ENCODE results near the gene RNF225. TPM values are rescaled to one million over a fixed set of nuclear protein-coding genes. Genes with fewer than 3 reads are reported as not detected.

The RNF225 gene
- total and polyA plus RNA-seq, 2 donors (not counting 3 experiments of a cell fraction or from before 2014, with no cell fraction given) = 0.58 TPM; not detected in 1

DNA sequence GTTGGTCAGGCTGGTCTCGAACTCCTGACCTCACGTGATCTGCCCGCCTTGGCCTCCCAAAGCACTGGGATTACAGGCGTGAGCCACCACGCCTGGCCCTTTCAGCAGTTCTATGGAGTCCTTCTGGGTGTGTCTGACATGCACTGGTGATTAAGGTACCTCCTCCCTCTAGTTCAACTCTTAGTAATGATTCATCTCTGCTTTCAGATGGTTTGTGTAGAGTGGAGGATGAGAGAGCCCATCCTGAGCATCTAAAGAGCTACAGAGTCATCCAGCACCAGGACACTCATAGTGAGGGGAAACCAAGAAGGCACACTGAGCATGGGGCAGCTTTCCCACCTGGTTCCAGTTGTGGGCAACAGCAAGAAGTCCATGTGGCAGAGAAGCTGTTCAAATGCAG is 21.1 kb downstream of the RNF225 start:
- H3K4me2 ChIP-seq (ENCODE audit: insufficient read depth, low read length) = no peak overlapping the region
- no peak overlapping the region for H3K9ac ChIP-seq (replicated peaks; ENCODE audit: extremely low read depth, insufficient read depth, low read length)
- H4K20me1 ChIP-seq (replicated peaks; ENCODE audit: control insufficient read depth, extremely low read depth, insufficient read depth, low read length) = no peaks in the 10 kb centered on the region
- H3K9me3 ChIP-seq (replicated peaks; ENCODE audit: control insufficient read depth, insufficient read depth, low read length) = peaks cover 12% of the 10 kb centered on the region
- H3K79me2 ChIP-seq (ENCODE audit: control insufficient read depth, insufficient read depth, low read length) = no peaks in the 10 kb centered on the region
- intact Hi-C loops (cut with micrococcal nuclease) (no loop called here), dilution Hi-C loops (cut with MboI; ENCODE audit: extremely low pct_ligation_motif_present, low sequenced_read_pairs) (no loop called here)
- peaks cover 15 to 18% of the 10 kb centered on the region in 2 experiments for H3K36me3 ChIP-seq (ENCODE audit: control insufficient read depth in 2 of 2, extremely low read depth in 1 of 2, insufficient read depth in 2 of 2, low read length in 2 of 2)
- H3K9me1 ChIP-seq (replicated peaks; ENCODE audit: control insufficient read depth, extremely low read depth, insufficient read depth, low read length) = no peaks in the 10 kb centered on the region
- DNase-seq (ENCODE audit: low read depth, low spot score) (no peak), FAIRE-seq (no peak)
- H3K27me3 ChIP-seq (ENCODE audit: control insufficient read depth in 2 of 2, insufficient read depth in 2 of 2, low read length in 2 of 2) = no peaks in the 10 kb centered on the region
- ChIA-PET CTCF (interaction anchor here (1.0 kb wide), 1 partner anchor 8 kb away, joined by 4 read pairs; the partner anchor contains the start of gene ZNF584), POLR2A (no interaction called here)
- no peak overlapping the region for H3K27ac ChIP-seq (ENCODE audit: insufficient read depth, low read depth, low read length)
- no peaks in the 10 kb centered on the region for H3K4me1 ChIP-seq (ENCODE audit: control insufficient read depth, extremely low read depth, insufficient read depth, low read length)
- TF ChIP-seq, protein P1, sequence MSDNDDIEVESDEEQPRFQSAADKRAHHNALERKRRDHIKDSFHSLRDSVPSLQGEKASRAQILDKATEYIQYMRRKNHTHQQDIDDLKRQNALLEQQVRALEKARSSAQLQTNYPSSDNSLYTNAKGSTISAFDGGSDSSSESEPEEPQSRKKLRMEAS (IDR thresholded peaks at IDR 0.05; ENCODE audit: insufficient read depth, insufficient read length) = no peak
- TF ChIP-seq POLR2AphosphoS5 (IDR thresholded peaks at IDR 0.05; ENCODE audit: insufficient read depth, low read depth, low read length) (no peak), FOS (IDR thresholded peaks at IDR 0.05; ENCODE audit: borderline replicate concordance, insufficient read depth, low read length) (no peak), GATA2 (IDR thresholded peaks at IDR 0.05; ENCODE audit: insufficient read depth, insufficient read length, low read depth, low read length) (no peak), POLR2A (IDR thresholded peaks at IDR 0.05; ENCODE audit: low read depth, low read length) (no peak), MYC (IDR thresholded peaks at IDR 0.05; ENCODE audit: low read depth, low read length) (no peak), EZH2 (IDR thresholded peaks at IDR 0.05; ENCODE audit: borderline replicate concordance, low read depth, low read length, severe bottlenecking) (no peak)
- TF ChIP-seq, protein P2, sequence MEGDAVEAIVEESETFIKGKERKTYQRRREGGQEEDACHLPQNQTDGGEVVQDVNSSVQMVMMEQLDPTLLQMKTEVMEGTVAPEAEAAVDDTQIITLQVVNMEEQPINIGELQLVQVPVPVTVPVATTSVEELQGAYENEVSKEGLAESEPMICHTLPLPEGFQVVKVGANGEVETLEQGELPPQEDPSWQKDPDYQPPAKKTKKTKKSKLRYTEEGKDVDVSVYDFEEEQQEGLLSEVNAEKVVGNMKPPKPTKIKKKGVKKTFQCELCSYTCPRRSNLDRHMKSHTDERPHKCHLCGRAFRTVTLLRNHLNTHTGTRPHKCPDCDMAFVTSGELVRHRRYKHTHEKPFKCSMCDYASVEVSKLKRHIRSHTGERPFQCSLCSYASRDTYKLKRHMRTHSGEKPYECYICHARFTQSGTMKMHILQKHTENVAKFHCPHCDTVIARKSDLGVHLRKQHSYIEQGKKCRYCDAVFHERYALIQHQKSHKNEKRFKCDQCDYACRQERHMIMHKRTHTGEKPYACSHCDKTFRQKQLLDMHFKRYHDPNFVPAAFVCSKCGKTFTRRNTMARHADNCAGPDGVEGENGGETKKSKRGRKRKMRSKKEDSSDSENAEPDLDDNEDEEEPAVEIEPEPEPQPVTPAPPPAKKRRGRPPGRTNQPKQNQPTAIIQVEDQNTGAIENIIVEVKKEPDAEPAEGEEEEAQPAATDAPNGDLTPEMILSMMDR (IDR thresholded peaks at IDR 0.05; ENCODE audit: extremely low read depth in 1 of 2, insufficient read depth in 1 of 2, low read depth in 1 of 2, low read length in 2 of 2) = no peak
- BruUV-seq (replicated peaks) = no TSS peak
- H2AFZ ChIP-seq (ENCODE audit: low read depth, low read length) = no peak overlapping the region
- no peak overlapping the region for H3K4me3 ChIP-seq (replicated peaks in 1 of 3; ENCODE audit: insufficient read depth in 1 of 3, low read depth in 1 of 3, low read length in 3 of 3)

Data from endothelial cell of umbilical vein (primary cell).